GM04504 (cell line): ENCODE measurements around the gene BLMH.

Source experiments
- DNase-seq: peaks from one replicate; pipeline ENCODE4 v3.0.0-alpha.2; 2012; ENCODE audit warnings: low read depth

BLMH gene

DNA sequence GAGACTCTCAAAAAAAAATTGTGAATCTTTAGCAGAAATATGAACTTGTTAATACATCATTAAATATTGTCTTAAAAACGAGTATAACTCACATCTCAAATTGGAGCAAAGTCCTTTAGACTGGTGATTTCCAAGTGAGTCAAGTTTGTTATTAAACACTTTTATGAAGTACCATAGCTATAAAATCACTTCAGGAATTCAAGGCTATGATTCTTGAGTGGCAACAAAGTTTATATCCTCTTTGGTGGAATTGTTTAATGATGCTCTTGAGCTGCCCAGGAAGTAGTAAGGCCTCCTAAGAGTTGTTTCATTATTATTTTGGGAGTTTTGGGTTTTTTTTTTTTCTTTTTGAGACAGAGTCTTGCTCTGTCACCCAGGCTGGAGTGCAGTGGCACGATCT is 16.7 kb upstream of the BLMH start:
- DNase-seq: peak; percentile 22

DNA sequence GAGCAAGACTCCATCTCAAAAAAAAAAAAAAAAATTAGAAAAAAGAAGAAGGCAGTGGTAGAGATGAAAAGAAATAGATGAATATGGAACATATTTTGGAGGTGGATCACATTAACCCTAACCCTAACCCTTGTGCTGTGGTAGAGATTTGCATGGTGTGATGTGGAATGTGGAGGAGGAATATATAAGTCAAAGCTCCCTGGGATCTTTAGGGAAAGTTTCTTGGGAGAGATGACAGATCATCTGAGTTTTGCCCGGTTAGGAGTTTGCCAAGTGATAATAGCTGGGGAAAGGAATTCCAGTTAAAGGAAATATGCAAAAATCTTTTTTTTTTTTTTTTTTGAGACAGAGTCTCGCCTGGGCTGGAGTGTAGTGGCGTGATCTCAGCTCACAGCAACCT is 13.0 kb upstream of the BLMH start:
- no peak for DNase-seq

DNA sequence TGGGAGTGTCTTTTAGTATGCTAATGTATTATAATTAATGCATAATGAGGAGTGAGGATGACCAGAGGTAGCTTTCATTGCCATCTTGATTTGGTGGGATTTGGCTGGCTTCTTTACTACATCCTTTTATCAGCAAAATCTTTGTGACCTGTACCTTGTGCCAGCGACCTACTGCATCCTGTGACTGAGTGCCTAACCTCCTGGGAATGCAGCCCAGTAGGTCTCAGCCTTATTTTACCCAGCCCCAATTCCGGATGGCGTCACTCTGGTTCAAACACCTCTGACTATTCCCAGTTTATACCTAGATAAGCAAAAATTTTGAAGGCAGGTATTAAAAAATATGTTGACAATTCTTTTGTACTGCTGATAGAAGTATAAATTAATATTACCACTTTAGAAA is 10.5 kb upstream of the BLMH start:
- no peak for DNase-seq

DNA sequence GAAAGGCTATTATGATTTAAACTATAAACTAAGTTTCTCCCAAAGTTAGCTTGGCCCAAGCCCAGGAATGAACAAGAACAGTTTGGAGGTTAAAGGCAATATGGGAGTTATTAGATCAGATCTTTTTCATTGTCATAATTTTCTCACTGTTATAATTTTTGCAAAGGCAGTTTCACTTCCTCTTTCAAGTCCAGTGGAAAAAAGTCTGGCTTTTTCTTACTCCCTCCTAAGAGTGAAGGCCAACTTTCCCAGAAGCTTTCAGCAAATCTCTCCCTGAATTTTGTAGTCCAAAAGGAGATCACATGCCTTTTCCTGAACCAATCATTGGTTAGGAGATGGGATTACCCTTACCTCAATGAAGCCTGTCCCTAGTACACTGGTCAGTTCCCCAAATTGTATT is 9.1 kb upstream of the BLMH start:
- no peak for DNase-seq

DNA sequence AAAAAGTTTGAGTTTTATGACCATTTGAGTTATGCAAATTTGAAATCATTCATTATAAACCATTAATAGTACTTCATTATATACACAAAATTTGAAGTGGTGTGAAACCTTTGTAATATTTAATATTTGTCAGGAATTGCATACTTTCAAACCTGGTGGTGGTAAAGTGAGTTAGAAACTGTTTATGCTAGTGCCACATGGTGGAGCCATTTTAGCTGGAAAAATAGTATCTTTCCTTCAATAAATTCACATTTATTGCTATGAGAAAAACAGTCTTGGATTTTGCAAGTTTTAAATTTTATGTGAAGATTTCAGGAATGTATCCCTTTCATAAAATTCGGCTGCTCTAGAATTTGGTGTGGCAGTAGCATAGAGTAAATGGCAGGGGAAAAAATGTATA is 7.3 kb upstream of the BLMH start:
- DNase-seq: no peak

DNA sequence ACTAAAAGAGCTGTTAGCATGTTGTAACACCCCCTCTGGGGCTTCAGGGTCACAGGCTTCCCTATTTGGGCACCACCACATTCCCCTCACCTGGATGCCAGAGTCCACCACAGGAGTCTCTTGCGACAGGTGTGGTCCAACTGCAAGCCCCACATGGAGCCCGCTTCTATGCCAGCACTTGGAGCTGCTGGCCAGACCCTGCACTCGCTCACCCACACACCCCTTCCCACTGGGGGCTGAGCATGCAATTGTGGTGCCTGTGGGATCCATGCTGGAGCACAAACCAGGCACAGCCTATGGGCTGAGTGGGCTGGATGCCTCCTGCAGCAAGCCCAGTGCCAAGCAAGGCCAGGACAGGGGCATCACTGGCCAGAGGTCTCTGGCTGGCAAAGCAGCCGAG is 6.0 kb upstream of the BLMH start:
- DNase-seq: no peak

DNA sequence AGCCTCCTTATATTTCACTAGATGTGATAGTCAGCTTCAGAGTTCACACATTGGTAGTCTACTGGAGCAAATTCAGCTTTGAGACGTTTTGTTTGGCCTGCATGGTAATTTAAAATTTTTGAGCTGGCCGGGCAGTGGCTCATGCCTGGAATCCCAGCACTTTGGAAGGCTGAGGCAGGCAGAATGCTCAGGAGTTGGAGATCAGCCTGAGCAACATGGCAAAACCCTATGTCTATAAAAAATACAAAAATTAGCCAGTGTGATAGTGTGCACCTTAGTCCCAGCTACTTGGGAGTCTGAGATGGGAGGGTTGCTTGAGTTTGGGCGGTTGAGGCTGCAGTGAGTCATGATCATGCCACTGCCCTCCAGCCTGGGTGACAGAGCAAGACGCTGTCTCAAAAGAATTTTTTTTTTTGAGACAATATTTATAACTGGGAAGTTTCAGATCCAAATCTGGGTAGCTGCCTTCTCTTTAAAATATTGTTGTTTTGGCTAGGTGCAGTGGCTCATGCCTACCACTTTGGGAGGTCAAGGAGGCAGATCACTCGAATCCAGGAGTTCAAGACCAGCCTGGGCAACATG is 4.8 kb upstream of the BLMH start:
- DNase-seq: no peak

DNA sequence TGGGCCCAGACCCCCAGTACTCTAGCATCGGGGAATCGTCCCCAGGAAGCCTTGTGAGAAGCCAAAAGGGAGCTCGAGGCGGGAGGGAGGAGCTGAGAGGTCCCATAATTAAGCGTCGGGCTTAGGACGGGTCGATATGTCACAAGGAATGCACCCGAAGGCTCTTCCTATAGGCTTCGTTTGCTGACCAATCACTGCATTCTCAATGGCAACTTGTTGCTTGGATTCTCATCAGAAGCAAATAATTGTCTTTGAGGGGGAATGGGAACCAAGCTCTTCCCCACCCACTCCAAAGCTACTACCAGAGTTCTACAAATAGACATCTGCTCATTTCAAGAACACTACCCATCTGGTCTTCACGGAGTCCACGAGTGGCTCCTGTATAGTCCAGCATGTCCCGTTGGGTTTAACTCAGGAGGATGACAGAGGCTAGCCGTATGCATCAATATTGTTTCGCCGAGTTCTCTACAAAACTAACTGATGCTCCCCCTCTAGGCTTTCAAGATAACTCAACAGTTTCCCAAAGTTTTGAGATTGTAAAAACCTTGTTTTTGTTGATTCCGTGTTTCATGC is 628 bp upstream of the BLMH start:
- no peak for DNase-seq

DNA sequence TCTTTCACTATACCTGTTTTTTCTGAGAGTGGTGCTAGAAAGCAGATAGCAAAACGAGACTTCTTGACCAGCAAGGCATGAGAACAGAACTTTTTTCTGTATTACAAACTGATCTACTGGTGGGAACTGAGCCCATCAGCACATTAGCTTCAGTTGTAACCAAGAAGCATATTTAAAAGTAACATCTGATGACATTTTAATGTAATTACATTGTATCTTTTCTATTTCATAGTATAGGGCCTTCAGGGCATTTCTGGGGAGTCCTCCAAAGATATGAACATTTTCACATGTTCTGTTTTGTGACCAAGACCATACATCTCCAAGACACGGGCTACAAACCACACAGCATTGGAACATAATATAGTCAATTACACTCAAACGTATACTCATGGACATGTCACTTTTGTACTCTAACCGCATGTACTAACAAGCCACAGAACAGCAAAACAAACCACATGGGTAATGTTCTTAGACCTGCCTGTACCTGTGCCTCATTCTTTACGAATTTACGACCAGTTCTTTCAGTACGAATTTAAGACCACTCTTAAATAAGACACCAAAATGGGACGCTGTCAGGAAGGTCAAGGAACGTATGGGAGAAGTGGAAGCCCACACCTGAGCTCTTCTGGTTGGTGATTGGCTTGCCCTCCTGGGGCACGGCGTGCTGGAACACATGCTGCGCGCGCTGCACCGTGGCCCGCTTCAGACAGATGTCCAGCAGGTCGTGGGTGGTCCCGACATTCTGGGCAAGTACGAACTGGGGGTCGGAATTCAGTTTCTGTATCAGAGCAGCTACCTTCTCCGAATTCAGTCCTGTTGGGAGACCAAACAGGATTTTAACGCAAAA is 825 bp downstream of the BLMH start:
- DNase-seq: no peak

DNA sequence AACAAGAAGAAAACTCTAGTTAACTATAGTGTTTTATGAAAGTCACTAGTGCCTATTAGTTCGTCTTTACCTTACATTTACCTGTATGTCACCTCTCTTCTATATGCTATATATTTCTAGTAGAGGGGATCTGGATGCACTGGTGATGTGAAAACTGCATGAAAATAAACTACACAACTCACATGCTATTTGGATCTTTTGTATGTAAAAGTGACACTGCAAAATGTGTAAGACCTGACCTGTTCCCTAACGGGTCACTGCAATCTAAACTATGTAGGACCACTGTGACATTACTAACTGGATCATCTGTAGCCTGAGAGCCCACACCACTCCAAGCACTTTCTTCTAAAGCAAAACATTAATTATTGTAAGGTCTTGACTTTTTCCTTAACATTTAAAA is 1.7 kb downstream of the BLMH start:
- no peak for DNase-seq

DNA sequence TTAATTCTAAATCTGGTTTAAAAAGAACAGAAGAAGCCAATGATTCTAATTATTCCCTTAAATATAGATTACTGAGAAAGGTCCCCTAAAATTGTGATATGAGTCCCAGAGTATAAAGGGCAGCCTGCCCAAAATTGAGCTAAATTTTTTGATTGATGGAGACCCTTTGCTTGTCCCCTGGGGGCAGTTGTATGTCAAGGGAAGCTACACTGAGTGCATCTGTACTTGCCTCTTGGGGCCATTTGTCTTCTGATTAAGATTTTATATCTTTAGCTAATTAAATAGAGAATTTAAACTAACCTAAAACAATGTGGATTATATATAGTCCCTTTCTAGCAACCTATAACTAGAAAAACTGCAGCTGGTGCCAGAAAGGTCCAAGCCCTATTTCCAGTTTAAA is 12.6 kb downstream of the BLMH start:
- DNase-seq: no peak

DNA sequence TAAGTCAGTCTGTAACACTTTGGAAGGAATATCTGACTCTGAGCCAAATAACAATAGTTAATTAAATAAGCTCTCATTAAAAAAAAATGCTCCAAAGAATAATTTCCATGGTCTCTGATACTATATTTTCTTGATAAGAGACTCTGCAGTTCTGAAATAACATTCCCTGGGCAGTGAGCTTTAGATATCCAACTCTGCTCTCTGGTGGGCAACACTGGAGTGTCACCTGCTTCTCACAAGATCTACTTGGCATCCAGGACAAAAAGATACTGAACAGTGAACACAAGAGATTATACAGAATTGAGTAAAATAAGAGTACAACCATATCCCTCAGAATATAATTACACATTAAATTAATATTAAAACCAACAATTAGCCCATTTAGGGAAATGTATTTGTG is 13.7 kb downstream of the BLMH start:
- no peak for DNase-seq

DNA sequence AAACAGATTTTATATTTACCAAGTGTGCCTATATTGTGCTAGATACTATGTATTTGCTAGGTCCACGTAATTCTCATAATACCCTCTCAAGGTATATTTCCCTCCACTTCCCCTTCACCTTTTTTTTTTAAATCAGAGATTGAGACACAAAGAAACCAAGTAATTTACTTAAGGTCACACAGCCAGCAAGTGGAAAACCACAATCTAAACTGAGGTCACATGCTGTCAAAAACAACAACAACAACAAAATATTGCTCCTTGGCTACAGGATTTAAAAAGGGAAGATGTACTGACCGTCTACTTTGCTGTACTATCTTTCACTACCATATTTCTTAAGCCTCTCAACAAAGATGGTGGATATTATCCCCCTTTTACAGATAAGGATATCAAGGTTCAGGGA is 15.8 kb downstream of the BLMH start:
- no peak for DNase-seq

DNA sequence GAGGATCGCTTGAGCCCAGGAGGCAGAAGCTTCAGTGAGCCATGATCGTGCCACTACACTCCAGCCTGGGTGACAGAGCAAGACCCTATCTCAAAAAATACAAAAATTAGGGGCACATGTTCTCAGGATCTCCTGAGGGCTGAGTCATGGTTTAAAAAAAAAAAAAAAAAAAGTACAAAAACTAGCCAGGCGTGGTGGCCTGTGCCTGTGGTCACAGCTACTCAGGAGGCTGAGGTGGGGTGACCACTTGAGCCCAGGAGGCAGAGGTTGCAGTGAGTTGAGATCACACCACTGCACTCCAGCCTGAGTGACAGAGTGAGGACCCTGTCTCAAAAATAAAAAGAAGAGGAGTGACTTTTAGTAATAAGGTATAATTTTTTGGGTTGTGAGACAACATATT is 16.9 kb downstream of the BLMH start:
- DNase-seq: no peak

DNA sequence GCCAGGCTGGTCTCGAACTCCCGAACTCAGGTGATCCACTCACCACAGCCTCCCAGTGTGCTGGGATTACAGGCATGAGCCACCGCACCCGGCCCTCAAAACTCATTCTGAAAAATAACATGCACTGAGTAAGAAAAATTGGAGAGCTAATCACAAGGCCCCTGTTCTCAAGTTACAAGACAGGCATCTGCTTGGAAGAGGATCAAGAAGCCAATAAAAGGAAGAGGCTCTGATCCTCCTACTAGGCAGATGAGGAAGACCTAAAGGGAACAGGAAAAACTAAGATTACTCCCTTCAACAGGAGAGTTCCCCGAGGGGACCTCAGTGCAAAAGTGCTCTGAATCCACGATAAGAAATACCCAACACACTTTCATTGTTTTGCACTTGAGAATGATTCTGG is 18.4 kb downstream of the BLMH start:
- no peak for DNase-seq

DNA sequence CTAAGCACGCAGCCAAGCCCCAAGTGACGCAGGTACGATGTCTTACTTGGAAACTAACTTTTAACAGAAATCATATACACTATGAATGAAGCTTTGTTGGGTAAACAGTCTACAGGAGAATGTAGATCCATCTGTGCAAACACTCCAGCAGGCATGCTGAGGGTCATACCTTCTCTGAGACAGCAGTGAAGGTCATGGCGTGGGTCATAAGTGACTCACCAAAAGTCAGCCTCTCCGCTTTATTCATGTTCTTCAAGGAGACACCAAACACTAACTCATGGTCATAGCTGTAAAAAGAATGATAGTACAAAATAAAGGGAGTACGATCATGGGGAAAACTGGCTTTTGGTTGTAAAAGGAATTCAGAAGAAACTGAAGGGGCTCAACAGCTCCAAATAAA is 20.6 kb downstream of the BLMH start:
- no peak for DNase-seq

DNA sequence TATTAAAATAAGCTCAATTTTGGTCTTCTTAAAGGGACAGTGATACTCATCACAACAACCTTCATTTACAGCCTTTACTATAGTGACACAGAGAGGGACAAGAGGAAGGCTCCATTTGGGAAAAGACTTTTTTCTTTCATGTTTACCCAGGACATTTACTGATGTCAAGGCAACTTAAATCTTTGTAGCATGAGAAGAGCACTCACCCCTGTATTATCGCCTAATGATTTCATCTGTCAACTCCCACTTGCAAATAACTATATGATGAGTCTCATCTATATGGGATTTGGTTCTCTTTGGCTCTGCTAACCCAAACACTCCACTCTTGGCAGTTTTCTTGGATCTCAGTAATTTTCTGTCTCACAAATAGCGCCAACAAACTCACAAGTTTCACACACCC is 24.1 kb downstream of the BLMH start:
- no peak for DNase-seq

DNA sequence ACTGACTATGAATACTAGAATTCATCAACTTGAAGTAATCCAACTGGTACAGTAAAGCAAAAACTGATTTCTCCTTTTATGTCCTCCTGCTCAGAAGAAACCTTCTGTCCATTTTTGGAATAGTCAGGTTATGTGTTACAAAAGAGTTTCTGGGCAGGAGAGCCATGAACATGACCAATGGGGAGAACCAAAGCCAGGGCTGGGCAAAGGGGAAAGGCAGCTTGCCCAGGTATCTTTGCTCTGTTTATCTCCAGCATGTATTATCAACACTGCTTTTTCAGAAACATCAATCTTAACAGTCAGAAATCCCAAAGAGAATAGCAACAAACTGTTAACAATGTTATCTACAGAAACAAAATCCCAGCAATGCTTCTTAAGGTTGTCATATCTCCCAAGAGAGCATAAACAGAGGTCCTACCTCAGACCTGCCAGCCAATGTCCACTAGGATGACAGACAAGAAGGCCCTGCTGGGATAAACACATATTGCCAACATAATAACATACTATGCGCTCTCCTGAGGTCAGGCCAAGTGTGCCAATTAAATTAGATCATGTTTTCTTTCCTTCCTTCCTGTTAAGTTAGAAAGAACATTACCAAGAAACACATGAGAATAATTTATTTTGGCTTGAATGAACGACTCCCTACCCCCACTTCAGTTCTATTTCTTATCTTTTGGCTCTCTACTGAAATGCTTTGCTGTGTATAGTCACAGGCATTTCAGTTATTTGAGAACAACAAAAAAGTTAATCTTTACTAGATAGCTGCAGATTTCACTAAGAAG is 28.0 kb downstream of the BLMH start:
- no peak for DNase-seq

DNA sequence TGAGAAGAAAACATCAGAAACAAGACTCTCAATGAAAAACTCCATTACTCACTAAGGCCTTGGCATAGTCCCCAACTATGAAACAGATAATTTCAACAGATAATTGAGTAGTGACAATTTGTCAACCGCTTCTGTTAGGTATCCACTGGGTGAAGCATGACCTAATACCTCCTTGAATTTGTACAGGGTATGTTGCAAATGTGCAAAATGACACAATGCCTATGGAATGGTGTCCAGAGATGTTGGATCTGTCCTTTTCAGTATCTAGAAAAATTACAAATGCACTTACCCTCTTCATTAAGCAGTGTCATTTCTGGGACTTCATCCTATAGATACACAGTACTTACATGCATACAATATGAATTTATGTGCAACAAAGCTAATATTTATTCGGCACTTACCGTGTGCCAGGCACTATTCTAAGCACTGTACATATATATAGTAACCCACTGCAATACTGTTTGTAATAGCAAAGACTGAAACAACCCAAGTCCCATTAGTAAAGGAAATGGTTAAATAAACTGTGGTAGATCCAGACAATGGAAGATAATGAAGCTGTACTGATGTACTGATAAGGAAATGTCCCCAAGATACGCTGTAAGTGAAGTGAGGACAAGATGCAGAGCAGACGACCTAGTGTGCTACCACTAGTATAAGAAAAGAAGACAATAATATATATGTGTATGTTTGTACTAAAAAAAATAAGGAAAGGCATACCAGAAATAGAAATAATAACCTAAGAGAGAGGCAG is 34.8 kb downstream of the BLMH start:
- peak; percentile 21 for DNase-seq

DNA sequence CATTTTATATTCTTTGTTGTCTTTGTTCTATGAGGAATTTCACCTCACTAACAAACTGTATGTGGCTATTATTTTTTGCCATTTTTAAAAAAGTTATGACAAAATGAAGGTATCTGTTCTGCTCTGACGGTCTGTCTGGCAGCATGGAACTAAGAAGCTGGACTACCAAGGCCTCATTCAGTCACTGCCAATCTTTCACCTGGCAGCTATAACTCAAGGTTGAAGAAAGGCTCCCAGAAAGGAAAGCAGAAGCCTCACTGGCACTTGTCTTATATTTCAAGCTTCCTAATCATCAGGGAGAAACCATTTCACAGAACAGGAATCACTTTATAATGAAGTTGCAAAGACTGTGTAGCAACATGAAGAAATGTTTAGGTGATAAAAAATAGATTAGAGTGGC is 37.6 kb downstream of the BLMH start:
- no peak for DNase-seq

DNA sequence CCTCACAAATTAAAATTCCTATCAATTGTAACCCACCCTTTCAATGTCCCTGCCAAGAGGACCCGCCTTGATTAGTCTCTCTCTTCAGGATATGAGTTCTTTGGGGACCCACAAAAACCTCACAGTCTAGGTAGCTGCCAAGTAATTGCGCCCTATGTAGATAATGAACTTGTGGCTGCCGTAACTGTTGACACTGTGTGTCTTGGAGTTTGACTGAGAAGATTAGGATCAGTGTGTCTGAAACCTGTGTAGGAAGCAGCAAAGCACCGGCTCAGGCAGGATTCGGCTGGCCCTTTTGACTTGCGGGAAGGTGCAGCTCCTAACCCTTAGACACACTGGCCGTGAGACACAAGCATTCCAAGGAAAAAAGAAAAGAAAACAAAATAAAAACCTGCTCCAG is 38.4 kb downstream of the BLMH start:
- no peak for DNase-seq

DNA sequence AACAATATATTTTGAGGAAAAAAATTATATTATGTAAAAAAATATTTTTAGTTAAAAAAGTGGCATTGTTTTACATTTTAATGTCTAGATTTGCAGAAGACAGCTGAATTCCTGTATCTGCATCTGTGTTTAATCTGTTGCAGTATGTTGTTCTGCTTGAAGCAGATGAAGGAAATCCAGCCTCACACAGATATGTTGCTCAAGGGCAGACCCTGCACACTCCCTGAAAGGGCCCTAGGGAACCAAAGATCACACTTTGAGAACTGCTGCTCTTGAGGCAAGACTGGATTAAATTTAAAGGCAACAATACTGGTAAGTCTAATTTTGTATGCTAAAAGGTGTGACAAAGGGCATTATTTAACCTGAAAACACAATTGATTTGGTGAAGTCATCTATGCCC is 39.8 kb downstream of the BLMH start:
- DNase-seq: no peak
